Loucy (cell line): Measurements from ENCODE around the gene TMEM237.

Source experiments
- H2AFZ ChIP-seq: fragments of 200-600 bp; sonication (generic); 2 replicates; pipeline ENCODE4 v1.6.0; 2016; ENCODE audit warnings: antibody characterized with exemption, mild to moderate bottlenecking, low read length, moderate library complexity
- H3F3A ChIP-seq: fragments of 200-600 bp; 2 replicates; pipeline ENCODE4 v1.6.0; 2016; ENCODE audit warnings: antibody characterized with exemption, low read depth, mild to moderate bottlenecking
- H3K27me3 ChIP-seq: fragments of 200-600 bp; sonication (generic); 2 replicates; pipeline ENCODE4 v1.6.1; 2014; ENCODE audit warnings: low read length, mild to moderate bottlenecking; ENCODE audit not compliant: insufficient read depth, poor library complexity, severe bottlenecking
- H3K36me3 ChIP-seq: fragments of 200-600 bp; sonication (generic); 2 replicates; pipeline ENCODE4 v1.6.1; 2016; ENCODE audit warnings: low read length; ENCODE audit not compliant: insufficient read depth
- H3K4me1 ChIP-seq: fragments of 200-600 bp; sonication (generic); 2 replicates; pipeline ENCODE4 v1.5.1; 2014; ENCODE audit warnings: low read length, mild to moderate bottlenecking; ENCODE audit not compliant: insufficient read depth, poor library complexity, severe bottlenecking
- H3K4me2 ChIP-seq: fragments of 200-600 bp; sonication (generic); 2 replicates; pipeline ENCODE4 v1.6.0; 2014; ENCODE audit warnings: antibody characterized with exemption, low read length, low read depth, mild to moderate bottlenecking; ENCODE audit not compliant: poor library complexity, severe bottlenecking
- H3K4me3 ChIP-seq: fragments of 200-600 bp; sonication (generic); 2 replicates; pipeline ENCODE4 v1.5.1; 2014; ENCODE audit warnings: low read length, mild to moderate bottlenecking, mixed read lengths; ENCODE audit not compliant: poor library complexity, severe bottlenecking
- H3K79me2 ChIP-seq: fragments of 200-600 bp; sonication (generic); 2 replicates; pipeline ENCODE4 v1.6.1; 2014; ENCODE audit warnings: low read length; ENCODE audit not compliant: insufficient read depth
- H3K9ac ChIP-seq: fragments of 200-600 bp; sonication (generic); 2 replicates; pipeline ENCODE4 v1.6.0; 2014; ENCODE audit warnings: mild to moderate bottlenecking, low read depth, low read length, moderate library complexity; ENCODE audit not compliant: poor library complexity, severe bottlenecking
- H3K9me2 ChIP-seq: fragments of 200-600 bp; sonication (generic); replicated peaks from 2 replicates; pipeline ENCODE4 v1.6.1; 2016; ENCODE audit warnings: low read depth, low read length, mixed read lengths
- H3K9me3 ChIP-seq: fragments of 200-600 bp; sonication (generic); 2 replicates; pipeline ENCODE4 v1.6.1; 2014; ENCODE audit warnings: mild to moderate bottlenecking, antibody characterized with exemption, low read length, low read depth; ENCODE audit not compliant: insufficient read depth
- H4K20me1 ChIP-seq: fragments of 200-600 bp; sonication (generic); 2 replicates; pipeline ENCODE4 v1.6.0; 2014; ENCODE audit warnings: antibody characterized with exemption, low read length, mild to moderate bottlenecking; ENCODE audit not compliant: insufficient read depth, poor library complexity, severe bottlenecking
- CTCF ChIP-seq: fragments of 200-600 bp; sonication (generic); conservative IDR thresholded peaks from 2 replicates; pipeline ENCODE4 v1.5.1; 2014; ENCODE audit warnings: mild to moderate bottlenecking, antibody characterized with exemption, low read length
- EZH2phosphoT487 ChIP-seq: fragments of 200-600 bp; IDR thresholded peaks from 2 replicates; pipeline ENCODE4 v1.6.1; 2018; ENCODE audit warnings: antibody characterized with exemption, mild to moderate bottlenecking, moderate library complexity, borderline replicate concordance

The TMEM237 gene

GRCh38 chr2:201600906-201601305 is 42.4 kb downstream of the TMEM237 start:
- Histone ChIP-seq H4K20me1 (no peaks in the 10 kb centered on the region), H3K4me1 (no peaks in the 10 kb centered on the region), H2AFZ (no peak overlapping the region), H3K36me3 (no peaks in the 10 kb centered on the region), H3F3A (no peaks in the 10 kb centered on the region), H3K9ac (no peak overlapping the region), H3K9me2 (no peaks in the 10 kb centered on the region), H3K27me3 (no peaks in the 10 kb centered on the region), H3K9me3 (0 out of 2 replicates have a peak, but pooled peaks cover 3% of the 10 kb centered on the region), H3K79me2 (no peaks in the 10 kb centered on the region), H3K4me3 (no peak overlapping the region), H3K4me2 (no peak overlapping the region)
- TF ChIP-seq EZH2phosphoT487 (no peak), CTCF (no peak)

GRCh38 chr2:201597397-201597796 is 45.9 kb downstream of the TMEM237 start:
- Histone ChIP-seq H3K4me3 (no peak overlapping the region), H3K79me2 (no peaks in the 10 kb centered on the region), H3K9me2 (no peaks in the 10 kb centered on the region), H3K4me2 (no peak overlapping the region), H2AFZ (no peak overlapping the region), H3F3A (no peaks in the 10 kb centered on the region), H4K20me1 (no peaks in the 10 kb centered on the region), H3K9ac (no peak overlapping the region), H3K9me3 (0 out of 2 replicates have a peak, but pooled peaks cover 3% of the 10 kb centered on the region), H3K27me3 (no peaks in the 10 kb centered on the region), H3K36me3 (no peaks in the 10 kb centered on the region), H3K4me1 (no peaks in the 10 kb centered on the region)
- no peak for TF ChIP-seq EZH2phosphoT487
- no peak for TF ChIP-seq CTCF

GRCh38 chr2:201580486-201580885 is 62.8 kb downstream of the TMEM237 start:
- H3K4me2 ChIP-seq, result no peak overlapping the region
- H3K9me3 ChIP-seq, result no peaks in the 10 kb centered on the region

More at GRCh38 chr2:201580486-201580885, 62.8 kb downstream of the TMEM237 start:
- TF ChIP-seq CTCF, result no peak
- TF ChIP-seq EZH2phosphoT487, result no peak
- Histone ChIP-seq H3K27me3 (no peaks in the 10 kb centered on the region), H3K4me3 (no peak overlapping the region), H3K36me3 (no peaks in the 10 kb centered on the region), H3K4me1 (no peaks in the 10 kb centered on the region), H2AFZ (peak overlapping the region; percentile 51), H3K9ac (no peak overlapping the region), H3F3A (no peaks in the 10 kb centered on the region), H4K20me1 (no peaks in the 10 kb centered on the region), H3K9me2 (no peaks in the 10 kb centered on the region), H3K79me2 (no peaks in the 10 kb centered on the region)
